ENCODE measurements around the gene PDIA6.

The PDIA6 gene

DNA sequence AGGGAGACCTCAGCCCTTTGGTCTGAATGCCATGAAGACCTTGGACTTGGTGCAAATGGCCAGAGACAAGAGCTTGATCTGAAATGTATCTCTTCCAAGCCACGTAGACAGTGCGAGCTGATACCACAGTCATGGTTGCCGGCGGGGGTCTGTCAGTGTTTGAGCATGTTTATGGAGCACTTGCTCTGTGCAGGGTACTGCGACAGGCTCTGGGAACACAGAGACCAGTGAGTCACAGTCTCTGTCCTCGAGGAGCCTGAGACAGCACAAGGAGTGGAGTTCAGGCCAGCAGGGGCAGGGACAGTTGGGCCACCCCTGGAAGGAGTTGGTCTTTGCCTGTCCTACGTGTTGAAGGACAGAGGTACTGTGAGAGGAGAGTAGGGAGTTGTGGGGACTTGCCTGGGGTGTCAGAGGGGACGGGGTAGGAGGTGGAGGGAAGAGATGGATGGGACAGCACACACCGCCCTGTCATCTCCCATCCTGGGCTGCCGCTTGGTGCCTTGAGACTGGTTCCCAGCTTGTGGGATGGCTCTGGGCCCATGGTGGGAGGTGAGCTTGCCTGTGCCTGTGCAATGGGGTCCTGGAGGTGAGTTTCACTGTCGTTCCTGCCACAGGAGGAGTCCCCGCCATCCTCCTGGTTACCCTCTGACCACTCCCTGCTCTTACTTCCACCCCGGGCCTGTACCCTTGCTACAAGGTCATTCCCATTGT, 51.6 kb downstream of the PDIA6 start:
- no peak for FAIRE-seq

DNA sequence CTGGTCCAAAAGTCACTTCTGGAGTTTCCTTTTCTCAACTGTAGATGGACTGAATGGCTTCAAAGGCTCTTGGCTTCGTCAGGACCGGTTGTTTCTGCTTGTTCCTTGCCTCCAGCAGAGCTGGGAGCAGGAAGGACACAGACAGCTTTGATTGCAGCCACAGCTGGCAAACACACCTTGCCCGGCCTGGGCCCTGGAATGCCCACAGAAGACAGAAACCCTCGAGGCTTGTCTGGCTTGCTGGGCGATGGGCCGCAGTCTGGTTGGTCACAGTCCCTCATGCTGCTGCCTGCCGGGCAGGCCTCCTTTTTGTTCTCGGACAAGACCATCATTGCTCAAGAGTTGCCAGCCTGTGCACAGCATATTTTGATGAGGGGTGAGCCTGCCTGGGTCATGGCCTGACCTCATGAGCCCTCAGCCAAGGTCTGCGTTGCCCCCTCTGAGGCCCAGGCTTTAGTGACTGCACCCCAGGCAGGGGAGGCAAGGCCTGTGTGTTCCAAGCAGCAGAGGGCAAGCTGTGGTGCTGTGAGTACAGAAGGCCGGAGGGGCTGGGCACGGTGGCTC, 53.4 kb downstream of the PDIA6 start:
- no peak for FAIRE-seq

DNA sequence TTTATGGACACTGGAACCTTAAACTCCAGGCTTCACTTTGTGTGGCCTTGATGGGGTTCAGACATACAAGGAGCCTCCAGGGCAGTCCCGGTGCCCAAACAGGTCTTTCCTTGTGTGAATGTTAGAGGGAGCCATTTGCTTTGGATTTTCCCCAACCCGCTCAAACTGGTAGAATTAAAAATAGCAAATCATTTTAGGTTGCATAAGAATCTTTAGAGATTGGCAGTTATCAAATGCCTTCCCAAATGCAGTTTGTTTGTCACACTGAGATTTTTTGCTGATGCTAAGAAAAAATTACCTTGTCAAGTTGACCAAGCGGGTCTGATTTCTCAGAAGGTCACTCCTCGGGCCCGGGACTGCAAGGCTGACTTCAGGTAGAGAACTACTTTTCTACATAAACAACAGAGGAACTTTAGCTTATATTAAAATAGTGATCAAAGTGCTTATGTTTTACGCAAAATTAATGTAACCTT, 54.7 kb downstream of the PDIA6 start:
- FAIRE-seq, result no peak

DNA sequence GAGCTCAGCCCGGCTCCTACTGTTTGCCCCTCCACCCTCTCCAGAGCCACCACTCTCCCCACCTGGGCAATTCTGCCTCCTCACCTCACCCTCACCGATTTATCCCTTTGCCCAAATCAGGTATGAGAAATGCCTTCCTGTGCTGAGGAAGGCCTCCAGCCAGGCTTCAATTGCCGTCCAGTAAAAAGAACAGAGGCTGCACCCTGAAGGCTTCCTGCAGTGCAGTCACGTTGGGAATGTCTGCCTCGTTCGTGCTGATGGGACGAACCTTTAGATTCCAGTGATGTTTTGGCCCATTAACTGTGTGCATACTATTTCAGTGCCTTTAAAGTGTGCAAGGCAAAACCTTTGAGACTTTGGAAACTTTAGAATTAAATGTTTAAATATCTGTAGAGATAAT, 57.0 kb downstream of the PDIA6 start:
- FAIRE-seq, result no peak

DNA sequence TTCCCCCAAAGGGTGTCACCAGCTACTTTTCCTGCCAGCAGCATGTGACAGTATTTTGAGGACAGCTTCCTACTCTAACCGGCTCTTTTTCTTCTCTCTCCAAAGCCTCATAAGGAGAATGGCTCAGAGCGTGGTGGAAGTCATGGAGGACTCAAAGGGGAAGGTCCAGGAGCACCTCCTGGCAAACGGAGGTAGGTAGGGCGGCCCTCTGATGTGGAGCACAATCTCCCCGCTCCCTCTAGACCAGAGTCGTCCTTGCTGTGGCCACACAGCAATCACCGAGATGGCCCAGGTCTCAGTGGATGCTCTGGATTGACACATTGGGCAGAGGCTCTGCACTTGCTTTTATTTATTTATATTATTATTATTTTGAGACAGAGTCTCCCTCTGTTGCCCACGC, 58.7 kb downstream of the PDIA6 start:
- FAIRE-seq, result no peak

DNA sequence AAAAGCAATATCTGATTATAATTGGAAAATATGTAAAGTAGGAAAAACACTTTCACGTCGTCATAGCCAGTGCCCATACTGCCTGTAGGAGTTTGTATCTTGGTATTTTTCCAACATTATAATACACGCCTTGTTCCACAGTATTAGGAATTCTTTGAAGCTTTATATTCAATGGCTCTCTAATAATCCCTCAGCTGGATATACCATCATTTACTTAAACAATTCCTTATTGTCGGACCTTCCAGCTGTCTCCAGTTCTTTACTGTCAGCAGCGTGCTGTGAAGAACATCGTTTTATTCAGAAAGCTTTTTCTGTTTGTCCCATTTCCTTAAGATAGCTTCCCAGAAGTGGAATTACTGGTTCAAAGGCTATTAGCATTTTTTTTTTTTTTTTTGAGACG, 59.4 kb downstream of the PDIA6 start:
- no peak for FAIRE-seq

DNA sequence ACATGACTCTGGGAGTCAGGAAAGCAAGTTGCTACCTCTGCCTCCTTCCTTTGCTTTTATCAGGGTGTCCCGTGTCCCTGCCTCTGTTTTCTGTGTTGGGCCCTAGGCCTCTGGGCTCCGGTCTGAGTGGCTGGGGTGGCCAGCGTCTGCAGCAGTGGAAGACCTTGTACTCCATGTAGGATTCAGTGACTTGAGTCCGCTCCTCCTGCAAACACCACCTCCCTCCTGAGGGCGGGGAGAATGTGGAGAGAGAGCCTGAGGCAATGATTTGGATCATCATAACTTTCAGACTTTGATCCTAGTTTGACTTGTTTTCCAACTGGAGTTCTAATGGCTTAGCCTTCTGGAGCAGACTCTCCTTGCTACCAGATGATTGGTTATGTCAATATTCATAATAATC, 60.3 kb downstream of the PDIA6 start:
- FAIRE-seq, result no peak

DNA sequence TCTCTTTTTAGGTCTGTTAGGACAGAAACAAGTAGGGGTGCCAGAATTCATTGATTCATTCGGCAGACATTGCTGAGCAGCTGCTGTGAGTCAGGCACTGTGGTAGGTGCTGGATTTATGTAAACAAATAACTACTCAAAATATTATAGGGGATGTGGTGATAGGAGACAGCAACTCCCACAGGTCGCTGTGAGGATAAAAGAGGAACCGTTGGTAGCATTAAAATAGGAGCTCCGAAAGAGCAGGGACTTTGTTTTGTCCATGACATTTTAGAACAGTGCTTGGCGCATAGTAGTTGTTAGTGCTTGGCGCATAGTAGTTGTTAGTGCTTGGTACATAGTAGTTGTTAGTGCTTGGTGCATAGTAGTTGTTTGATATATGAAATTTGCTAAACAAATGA, 62.0 kb downstream of the PDIA6 start:
- FAIRE-seq, result no peak

DNA sequence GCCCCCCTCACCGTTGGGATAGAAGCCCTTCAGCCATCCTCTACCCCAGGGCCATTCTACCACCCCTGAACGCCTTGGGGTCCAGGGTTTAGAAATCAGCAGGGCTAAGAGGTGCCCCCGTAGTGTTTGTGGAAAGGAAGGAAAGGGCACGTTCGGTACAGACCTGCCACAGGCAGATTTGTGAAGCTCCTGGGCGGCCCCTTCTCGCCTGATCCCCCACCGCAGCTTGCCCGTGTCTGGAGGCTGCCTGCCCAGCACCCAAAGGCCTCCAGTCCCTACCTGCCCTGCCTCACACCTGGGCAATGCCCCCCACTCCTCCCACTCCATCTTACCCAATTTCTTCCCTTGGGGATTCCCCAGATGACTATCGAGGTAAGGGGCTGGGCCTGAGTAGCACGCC, 69.9 kb downstream of the PDIA6 start:
- FAIRE-seq, result no peak

DNA sequence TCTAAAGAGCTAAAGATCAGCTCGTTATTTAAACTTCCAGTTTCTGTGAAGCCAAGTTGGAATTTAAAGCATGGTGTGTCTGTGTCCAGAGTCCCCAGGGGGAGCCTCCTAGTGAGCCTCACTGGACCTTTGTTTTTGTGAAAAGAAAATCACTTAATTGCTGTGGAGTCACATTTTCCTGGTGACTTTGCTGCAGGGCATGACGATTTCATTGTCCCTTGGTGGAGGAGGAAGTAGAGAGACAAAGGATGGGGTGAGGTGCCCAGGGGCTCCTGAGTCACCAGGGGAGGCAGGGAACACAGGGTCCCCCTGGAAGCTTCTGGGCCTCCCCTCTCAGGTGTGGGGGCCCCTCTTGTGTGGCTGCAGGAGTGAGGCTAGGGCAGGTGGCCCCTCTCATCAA, 71.4 kb downstream of the PDIA6 start:
- FAIRE-seq, result no peak

DNA sequence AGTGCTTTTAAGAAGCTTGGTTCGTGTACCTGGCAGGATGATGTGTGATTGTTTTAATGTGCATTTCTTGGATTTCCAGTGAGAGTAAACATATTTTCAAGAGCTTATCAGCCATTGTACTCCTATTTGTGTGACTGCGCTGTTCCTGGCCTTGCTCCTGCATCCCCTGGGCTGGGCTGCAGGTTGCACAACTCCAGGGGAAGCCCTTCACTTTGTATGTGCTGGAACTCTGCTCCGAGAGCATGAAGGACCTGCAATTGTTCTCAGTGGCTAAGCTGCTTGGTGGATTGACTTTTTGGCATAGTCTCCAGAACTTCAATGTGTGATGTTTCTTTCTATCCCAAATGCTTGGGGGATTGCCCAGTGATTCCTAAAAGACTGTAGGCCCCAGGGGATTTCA, 72.4 kb downstream of the PDIA6 start:
- no peak for FAIRE-seq

DNA sequence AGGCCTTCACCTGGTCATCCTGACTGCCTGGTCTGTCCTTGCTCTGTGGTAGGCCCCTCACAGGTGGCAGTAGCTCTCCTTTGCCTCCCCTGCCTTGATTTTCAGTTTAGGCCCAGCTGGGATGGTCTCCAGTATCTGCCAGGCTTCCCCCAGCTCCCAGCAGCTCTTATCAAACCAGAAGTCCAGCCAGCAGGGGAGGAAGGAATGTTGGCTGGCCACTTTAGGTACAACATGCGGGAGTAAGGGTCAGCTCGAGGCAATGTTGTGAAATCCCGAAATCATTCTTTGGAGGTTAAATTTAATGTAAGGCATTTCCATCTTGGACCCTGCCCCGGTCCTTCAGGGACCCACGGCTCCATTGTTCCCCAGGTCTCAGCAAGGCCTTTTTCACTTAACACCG, 74.4 kb downstream of the PDIA6 start:
- FAIRE-seq, result no peak

DNA sequence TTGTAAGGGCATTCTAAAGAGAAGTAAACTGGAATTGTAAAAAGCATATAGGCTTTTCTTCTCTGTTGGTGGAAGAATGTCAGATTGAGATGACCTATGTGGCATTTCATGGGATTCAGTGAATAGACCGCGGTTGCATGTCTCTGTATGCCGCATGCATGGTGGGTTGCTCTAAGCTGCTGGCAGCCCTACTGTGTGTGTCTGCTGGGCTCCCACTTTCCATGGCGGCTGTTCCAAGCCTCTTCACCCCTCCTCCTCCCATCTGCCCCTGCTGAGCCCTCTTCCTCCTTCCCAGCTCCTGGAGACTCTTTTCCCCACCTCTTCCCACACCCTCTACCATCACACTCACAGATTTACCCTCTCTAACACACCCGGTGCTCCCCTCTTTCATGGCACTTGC, 78.6 kb downstream of the PDIA6 start:
- no peak for FAIRE-seq

DNA sequence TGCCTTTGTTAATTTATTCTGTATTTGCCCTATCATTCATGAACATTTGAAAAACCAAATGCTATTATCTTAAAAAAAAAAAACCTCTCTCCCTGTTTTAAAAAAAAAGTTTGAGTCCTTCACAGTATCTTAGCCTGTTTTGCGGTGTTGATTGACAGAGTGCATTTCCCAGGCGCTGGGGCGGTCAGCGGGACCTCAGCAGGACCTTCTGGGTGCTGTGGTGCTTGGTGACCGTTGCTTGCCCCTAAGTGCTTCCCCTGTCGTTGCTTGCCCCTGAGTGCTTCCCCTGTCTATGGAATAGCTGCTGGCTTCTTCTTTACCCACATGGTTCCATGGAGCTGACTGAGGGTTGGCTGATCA, 79.0 kb downstream of the PDIA6 start:
- no peak for FAIRE-seq
